GM12865 (cell line): ENCODE measurements around the gene CYTH3.
"Not testable (repeated sequence)": the region's sequence is repeated elsewhere in the genome, so short reads cannot be mapped to it uniquely, and the experiment has no call there.

ENCODE experiments used
- DNase-seq: peaks from one replicate; pipeline ENCODE4 v3.0.0; 2010; ENCODE audit warnings: low read depth
- H3K4me3 ChIP-seq: 2 replicates; pipeline ENCODE4 v1.5.1; 2011; ENCODE audit warnings: mild to moderate bottlenecking, low read depth, low read length, control low read depth
- CTCF ChIP-seq: IDR thresholded peaks from 2 replicates; pipeline ENCODE4 v1.5.1; 2011; ENCODE audit warnings: low read length, control low read depth, low read depth, inconsistent platforms; ENCODE audit not compliant: insufficient read depth; ENCODE audit errors: missing control alignments

Gene CYTH3

GRCh38 chr7:6291531-6291930 lies 19.1 kb upstream of the CYTH3 start:
- TF ChIP-seq CTCF = no peak

GRCh38 chr7:6290319-6290741 lies 17.9 kb upstream of the CYTH3 start:
- no peak for TF ChIP-seq CTCF
- no peak overlapping the region for H3K4me3 ChIP-seq
- no peak for DNase-seq

More at GRCh38 chr7:6291531-6291930, 19.1 kb upstream of the CYTH3 start:
- H3K4me3 ChIP-seq = no peak overlapping the region
- no peak for DNase-seq

GRCh38 chr7:6288270-6288860 lies 15.9 kb upstream of the CYTH3 start:
- no peak for DNase-seq
- TF ChIP-seq CTCF = no peak
- no peak overlapping the region for H3K4me3 ChIP-seq

GRCh38 chr7:6286486-6286885 lies 14.1 kb upstream of the CYTH3 start:
- DNase-seq = no peak
- no peak for TF ChIP-seq CTCF
- no peak overlapping the region for H3K4me3 ChIP-seq

GRCh38 chr7:6284461-6285360 lies 12.3 kb upstream of the CYTH3 start:
- TF ChIP-seq CTCF = no peak
- no peak for DNase-seq
- H3K4me3 ChIP-seq = no peak overlapping the region

GRCh38 chr7:6284055-6284400 lies 11.6 kb upstream of the CYTH3 start:
- H3K4me3 ChIP-seq = no peak overlapping the region
- TF ChIP-seq CTCF = no peak
- no peak for DNase-seq

- H3K4me3 ChIP-seq, DNase-seq: not testable (repeated sequence)
Measured at GRCh38 chr7:6283391-6284054, 11.1 kb upstream of the CYTH3 start.
